SJSA1 (cell line): ENCODE measurements around the gene NEAT1. TPM values are rescaled to one million over a fixed set of nuclear protein-coding genes. Genes with fewer than 3 reads are reported as not detected.
"Not testable (repeated sequence)": the region's sequence is repeated elsewhere in the genome, so short reads cannot be mapped to it uniquely, and the experiment has no call there.

Experiments
- DNase-seq, 2 experiments: peaks; one replicate each; pipeline ENCODE4 v3.0.0-alpha.2; 2015 to 2020; ENCODE audit warnings: low spot score in 2 of 2, low read depth in 1 of 2
- H3K27ac ChIP-seq: fragments of 250-450 bp; sonication (Bioruptor Pico); 2 replicates; pipeline ENCODE4 v1.5.1; 2020; ENCODE audit warnings: mild to moderate bottlenecking, moderate library complexity
- H3K27me3 ChIP-seq: fragments of 250-450 bp; sonication (Bioruptor Pico); replicated peaks from 2 replicates; pipeline ENCODE4 v1.5.1; 2020; ENCODE audit warnings: mild to moderate bottlenecking, moderate library complexity
- H3K36me3 ChIP-seq: fragments of 250-450 bp; sonication (Bioruptor Pico); 2 replicates; pipeline ENCODE4 v1.5.1; 2020; ENCODE audit warnings: mild to moderate bottlenecking
- H3K4me1 ChIP-seq: fragments of 250-450 bp; sonication (Bioruptor Pico); replicated peaks from 2 replicates; pipeline ENCODE4 v1.6.1; 2021; ENCODE audit warnings: mild to moderate bottlenecking
- H3K4me3 ChIP-seq: fragments of 250-450 bp; sonication (Bioruptor Pico); 2 replicates; pipeline ENCODE4 v1.5.1; 2020; ENCODE audit warnings: mild to moderate bottlenecking
- H3K9me3 ChIP-seq: fragments of 250-450 bp; sonication (Bioruptor Pico); replicated peaks from 2 replicates; pipeline ENCODE4 v1.5.1; 2020; ENCODE audit warnings: mild to moderate bottlenecking
- total RNA-seq: library from RNA; depleted of rRNA; stranded (reverse); fragments of >200 nt; shearing (Covaris generic); gene quantifications from 2 replicates; pipeline ENCODE4 v1.2.3, GENCODE V29; 2014

Gene NEAT1
- total RNA-seq, 1 experiment from 2014 or later, result 12.1 TPM

DNA sequence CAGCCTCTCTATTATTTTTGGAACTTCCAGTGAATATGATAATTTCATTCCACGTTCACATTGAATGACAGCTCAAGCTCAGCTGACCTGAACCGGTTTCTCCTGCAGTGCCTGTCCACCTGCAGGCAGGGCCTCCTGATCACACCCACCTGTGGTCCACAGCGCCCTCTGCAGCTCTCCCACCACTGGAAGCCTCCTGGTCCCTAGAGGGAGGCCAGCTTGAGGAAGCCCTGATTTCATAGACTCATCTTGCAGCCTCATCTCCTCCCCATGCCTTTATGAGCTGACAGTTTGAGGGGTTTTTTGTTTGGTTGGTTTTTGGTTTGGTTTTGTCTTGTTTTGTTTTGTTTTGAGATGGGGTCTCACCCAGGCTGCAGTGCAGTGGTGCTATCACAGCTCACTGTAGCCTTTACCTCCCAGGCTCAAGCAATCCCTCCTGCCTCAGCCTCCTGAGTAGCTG, 46.3 kb downstream of the NEAT1 start:
- Histone ChIP-seq H3K9me3 (no peaks in the 10 kb centered on the region), H3K27me3 (no peaks in the 10 kb centered on the region), H3K4me1 (peaks cover 29% of the 10 kb centered on the region), H3K36me3 (no peaks in the 10 kb centered on the region), H3K27ac (no peak overlapping the region), H3K4me3 (no peak overlapping the region)
- DNase-seq, result no peak

DNA sequence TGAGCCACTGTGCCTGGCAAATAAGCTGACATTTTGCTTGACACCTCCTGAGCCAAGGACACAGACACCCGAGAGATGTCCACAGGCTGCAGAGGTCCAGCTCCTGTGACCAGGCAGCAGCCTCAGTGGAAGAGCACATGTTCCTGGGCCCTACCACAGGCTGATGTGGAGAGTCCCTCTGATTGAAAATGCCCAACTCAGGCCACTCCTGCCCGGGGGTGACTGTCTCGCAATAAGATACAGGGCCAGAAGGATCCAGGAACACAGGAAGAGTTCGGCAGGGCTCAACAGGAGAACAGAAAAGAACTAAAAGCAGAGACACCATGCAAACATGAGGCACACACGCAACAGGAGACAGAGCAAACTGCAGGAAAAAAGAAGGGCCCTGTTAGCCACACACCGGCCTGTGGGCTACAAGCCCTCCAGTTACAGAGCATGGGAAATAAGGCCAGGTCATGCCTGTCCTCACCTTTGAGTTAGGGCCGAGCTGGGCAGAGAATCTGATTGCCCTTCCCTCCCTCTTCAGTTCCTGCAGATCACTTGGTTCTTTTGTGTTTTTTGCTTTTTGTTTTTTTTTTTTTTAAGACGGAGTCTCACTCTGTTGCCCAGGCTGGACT, 47.9 kb downstream of the NEAT1 start:
- no peaks in the 10 kb centered on the region for H3K36me3 ChIP-seq
- no peaks in the 10 kb centered on the region for H3K9me3 ChIP-seq
- H3K27me3 ChIP-seq, result no peaks in the 10 kb centered on the region
- no peak for DNase-seq
- H3K27ac ChIP-seq, result no peak overlapping the region
- H3K4me1 ChIP-seq, result peaks cover 29% of the 10 kb centered on the region
- no peak overlapping the region for H3K4me3 ChIP-seq

DNA sequence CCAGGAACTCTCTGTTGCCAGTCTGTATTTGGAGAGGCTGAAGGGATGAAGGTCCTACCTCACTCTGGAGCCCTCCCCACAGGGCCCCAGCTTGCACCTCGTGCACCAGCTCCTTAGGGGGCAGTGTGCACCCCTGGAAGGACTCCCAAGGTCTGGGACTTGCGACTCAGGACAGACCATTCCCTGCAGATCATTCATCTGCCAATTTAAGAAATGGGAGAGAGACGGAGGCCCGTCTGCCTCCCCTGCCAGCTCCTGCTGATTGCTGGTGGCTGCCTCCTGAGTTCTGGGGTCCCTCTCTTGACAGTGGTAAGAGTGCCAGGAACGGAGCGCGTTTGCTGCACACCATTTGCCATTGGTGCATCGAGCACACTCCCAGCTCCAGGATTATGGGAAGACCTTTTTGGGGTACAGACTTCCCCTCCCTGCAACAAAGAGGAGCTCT, 48.9 kb downstream of the NEAT1 start:
- Histone ChIP-seq H3K9me3 (no peaks in the 10 kb centered on the region), H3K27me3 (no peaks in the 10 kb centered on the region), H3K4me1 (peaks cover 35% of the 10 kb centered on the region), H3K4me3 (0 out of 2 replicates have a peak overlapping the region, but pooled peaks have one; percentile 0), H3K36me3 (peaks cover 1% of the 10 kb centered on the region), H3K27ac (peak overlapping the region; percentile 84)
- peak; percentile 77 to 87 for DNase-seq

DNA sequence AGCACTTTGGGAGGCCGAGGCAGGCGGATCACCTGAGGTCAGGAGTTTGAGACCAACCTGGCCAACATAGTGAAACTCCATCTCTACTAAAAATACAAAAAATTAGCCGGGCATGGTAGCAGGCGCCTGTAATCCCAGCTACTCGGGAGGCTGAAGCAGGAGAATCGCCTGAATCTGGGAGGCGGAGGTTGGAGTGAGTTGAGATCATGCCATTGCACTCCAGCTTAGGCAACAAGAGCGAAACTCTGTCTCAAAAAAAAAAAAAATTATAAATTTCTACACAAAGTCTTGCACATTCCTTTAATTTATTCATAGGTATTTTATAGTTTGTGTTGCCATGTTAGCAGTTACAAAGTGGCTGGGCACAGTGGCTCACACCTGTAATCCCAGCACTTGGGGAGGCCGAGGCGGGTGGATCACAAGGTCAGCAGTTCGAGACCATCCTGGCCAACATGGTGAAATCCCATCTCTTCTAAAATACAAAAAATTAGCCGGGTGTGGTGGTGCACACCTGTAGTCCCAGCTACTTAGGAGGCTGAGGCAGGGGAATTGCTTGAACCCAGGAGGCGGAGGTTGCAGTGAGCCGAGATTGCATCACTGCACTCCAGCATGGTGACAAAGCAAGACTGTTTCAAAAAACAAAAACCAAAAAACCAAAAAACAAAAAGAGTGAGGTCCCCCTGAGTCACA, 50.1 kb downstream of the NEAT1 start:
- H3K4me3 ChIP-seq, DNase-seq, H3K9me3 ChIP-seq, H3K27me3 ChIP-seq: not testable (repeated sequence)
- H3K36me3 ChIP-seq, result peaks cover 10% of the 10 kb centered on the region
- H3K4me1 ChIP-seq, result peaks cover 45% of the 10 kb centered on the region
- peak overlapping the region; percentile 84 for H3K27ac ChIP-seq

DNA sequence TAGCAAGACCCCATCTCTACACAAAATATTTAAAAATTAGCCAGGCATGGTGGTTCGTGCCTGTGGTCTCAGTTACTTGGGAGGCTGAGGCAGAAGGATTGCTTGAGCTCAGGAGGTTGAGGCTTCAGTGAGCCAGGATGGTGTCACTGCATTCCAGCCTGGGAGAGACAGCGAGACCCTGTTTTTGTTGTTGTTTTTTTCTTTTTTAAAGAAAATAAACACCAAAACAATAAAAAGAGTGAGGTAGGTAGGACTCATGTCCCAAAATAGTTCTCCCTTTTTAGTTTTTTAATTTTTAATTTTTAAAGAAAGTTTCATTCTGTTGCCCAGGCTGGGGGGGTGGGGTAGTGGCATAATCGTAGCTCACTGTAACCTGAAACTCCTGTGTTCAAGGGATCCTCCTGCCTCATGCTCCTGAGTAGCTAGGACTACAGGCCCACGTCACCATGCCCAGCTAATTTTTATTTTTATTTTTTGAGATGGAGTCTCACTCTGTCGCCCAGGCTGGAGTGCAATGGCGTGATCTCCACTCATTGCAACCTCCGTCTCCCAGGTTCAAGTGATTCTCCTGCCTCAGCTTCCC, 50.8 kb downstream of the NEAT1 start:
- Histone ChIP-seq H3K36me3 (peaks cover 10% of the 10 kb centered on the region), H3K9me3 (no peaks in the 10 kb centered on the region), H3K27ac (peak overlapping the region; percentile 84), H3K4me1 (peaks cover 50% of the 10 kb centered on the region), H3K27me3 (no peaks in the 10 kb centered on the region), H3K4me3 (no peak overlapping the region)
- peak in 1 of 2 experiments; percentile 48 for DNase-seq

DNA sequence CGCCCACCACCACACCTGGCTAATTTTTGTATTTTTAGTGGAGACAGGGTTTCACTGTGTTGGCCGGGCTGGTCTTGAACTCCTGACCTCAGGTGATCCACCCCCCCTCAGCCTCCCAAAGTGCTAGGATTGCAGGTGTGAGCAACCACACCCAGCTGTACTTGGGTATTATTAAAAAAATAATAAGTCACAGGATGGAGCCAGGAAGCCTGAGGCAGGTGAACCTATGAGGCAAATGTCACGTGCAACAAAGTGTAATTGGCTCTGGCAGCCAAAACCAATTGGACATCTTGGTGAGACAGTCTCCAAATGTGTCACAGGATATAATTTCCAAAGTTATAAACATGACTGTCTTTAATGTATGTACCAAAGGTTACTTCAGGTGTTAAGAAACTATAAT, 52.3 kb downstream of the NEAT1 start:
- peaks cover 65% of the 10 kb centered on the region for H3K4me1 ChIP-seq
- no peak overlapping the region for H3K4me3 ChIP-seq
- DNase-seq, result no peak
- no peaks in the 10 kb centered on the region for H3K9me3 ChIP-seq
- H3K27ac ChIP-seq, result no peak overlapping the region
- H3K27me3 ChIP-seq, result no peaks in the 10 kb centered on the region
- peaks cover 10% of the 10 kb centered on the region for H3K36me3 ChIP-seq

DNA sequence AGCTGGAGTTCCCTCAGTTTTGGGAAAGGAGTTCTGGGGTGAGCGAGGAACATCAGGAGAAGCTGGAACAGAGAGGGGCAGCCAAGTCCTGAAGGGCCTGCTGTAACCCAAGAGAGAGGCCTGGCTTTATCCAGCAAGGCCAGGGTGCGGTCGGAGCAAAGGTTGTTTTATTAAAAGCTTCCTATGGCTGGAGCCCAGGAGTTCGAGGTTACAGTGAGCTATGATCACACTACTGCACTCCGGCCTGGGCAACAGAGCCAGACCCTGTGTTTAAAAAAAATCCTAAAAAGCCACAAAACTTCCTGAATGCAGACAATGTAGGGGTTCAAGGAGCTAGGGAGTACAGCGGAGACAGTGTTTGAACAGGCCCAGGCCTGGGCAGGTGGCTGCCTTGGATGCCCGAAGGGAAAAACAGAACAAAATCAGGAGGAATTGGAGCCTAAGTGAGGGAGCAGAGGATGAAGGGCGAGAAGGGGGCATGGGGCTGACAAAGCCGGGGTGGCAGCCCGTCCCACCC, 54.1 kb downstream of the NEAT1 start:
- no peaks in the 10 kb centered on the region for H3K27me3 ChIP-seq
- peak overlapping the region; percentile 66 for H3K4me3 ChIP-seq
- H3K36me3 ChIP-seq, result peaks cover 10% of the 10 kb centered on the region
- peaks cover 75% of the 10 kb centered on the region for H3K4me1 ChIP-seq
- H3K9me3 ChIP-seq, result no peaks in the 10 kb centered on the region
- H3K27ac ChIP-seq, result peak overlapping the region; percentile 93
- no peak for DNase-seq

DNA sequence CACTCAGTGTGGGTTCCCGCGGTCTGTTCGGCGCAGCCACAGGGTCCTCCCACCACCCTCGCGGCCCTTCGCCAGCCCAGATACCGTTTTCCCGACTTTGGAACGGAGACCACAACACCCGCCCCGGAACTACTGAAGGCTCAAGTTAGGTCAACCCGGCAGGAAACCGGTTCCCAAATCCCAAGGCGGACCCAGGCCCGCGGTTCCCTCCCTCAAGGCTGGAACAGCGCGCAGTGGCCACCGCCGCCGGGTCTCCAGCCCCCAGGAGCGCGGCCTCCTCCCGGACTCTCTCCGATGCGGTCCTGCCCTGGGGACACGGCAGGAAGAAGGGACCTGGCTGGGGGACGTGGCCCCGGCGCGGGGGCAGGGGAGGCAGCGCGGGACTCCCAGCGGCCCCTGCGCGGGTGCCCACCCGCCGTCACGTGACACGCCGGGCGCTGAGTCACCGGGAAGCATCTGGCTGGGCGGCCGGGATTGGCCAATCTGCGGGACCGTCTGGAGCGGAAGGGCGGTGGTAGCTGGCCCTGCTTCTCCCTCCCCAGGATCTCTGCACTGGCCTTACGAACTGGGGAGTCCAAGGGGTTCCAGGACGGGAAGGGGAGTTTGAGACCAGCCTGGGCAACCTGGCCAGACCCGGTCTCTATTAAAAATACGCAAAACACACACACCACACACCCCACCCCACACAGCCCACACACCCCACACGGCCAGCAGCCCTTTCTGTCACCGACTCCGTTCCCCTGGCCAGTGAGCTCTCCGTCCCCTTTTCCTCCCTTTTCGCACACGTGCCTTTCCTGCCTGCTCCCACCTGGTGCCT, 54.8 kb downstream of the NEAT1 start:
- peak; percentile 99 for DNase-seq
- H3K9me3 ChIP-seq, result no peaks in the 10 kb centered on the region
- peaks cover 75% of the 10 kb centered on the region for H3K4me1 ChIP-seq
- no peaks in the 10 kb centered on the region for H3K27me3 ChIP-seq
- H3K36me3 ChIP-seq, result peaks cover 10% of the 10 kb centered on the region
- peak overlapping the region; percentile 93 for H3K27ac ChIP-seq
- H3K4me3 ChIP-seq, result peak overlapping the region; percentile 66

DNA sequence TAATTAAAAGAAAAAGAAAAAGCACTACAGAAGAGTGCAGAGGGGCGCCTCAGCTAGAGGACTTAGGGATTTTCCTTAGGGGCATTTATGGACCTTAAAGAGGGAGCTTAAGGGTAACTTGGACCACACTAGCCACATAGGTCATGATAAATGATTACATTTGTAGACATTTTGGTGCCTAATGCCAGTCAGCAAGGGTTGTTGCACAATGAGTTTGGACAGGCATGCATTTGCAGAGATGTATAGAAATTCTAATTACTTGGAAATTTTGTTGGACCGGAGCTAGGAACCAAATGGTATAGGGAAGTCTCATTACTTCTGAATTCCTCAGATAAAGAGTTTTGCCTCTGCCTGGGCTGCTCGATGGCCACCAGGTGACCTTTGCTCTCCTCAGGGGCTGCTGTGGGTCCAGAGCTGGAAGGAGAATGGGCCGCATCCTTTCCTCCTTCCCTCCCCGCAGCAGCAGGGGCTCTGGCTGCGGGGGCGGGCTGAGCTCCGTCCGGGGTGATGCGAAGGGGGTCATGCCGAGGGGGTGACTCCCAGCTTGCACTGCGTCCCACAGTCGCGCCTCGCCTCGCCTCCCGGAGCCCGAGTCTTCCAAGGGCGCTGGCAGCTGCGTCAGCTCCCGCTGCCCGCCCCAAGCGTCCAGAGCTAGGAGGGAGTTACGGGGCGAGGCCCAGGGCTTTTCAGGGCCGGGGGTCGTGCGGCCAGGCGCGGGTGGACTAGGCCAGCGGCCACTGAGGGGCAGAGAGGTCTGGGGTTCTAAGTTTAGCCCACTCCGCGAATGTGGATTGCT, 56.0 kb downstream of the NEAT1 start:
- no peaks in the 10 kb centered on the region for H3K9me3 ChIP-seq
- no peak for DNase-seq
- no peaks in the 10 kb centered on the region for H3K27me3 ChIP-seq
- peaks cover 10% of the 10 kb centered on the region for H3K36me3 ChIP-seq
- H3K4me1 ChIP-seq, result peaks cover 67% of the 10 kb centered on the region
- peak overlapping the region; percentile 65 for H3K27ac ChIP-seq
- no peak overlapping the region for H3K4me3 ChIP-seq

DNA sequence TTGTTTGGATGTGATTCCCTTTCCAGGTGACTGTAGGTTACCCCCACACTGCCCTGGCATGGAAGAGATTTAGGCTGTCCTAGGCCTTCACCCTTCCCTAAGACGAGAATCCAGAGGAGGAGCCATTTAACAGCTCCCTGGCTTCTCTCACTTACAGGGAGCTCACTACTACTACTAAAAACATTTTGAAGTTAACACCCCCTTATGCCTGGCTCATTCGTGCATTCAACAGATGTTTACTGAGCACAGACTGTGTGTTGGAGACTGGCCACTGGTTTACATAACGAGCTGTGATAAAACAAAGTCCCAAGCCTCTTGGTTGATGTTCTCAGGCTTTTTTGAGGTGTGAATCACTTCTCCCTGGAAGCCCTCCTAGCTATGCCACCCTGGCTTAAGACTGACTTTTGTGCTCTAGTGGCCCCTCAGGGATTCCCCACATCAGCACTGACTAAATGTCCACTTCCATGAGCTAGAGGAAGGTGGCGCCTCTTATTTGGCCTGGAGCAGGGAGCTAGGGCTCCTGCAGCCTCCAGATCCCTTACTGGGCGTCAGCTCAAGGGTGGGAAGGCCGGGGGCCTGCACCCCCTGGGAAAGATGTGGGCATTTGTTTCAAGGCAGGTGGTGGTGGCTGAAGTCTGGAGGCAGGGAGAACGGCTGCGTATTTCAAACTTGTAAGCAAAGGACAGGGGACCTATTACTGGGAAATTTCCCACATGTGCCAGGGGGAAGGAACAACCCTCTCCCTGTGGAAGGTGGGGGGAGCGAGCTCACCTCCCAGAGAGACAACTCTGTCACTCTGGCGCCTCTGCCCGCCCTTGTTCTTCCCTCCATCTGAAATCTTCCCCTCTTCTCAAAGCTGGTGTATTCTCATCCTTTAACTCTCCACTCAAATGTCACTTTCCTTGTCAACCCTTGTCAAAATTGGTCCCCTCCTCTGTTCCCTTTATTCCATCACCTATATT, 56.9 kb downstream of the NEAT1 start:
- H3K27ac ChIP-seq, result peak overlapping the region; percentile 65
- no peaks in the 10 kb centered on the region for H3K9me3 ChIP-seq
- peaks cover 10% of the 10 kb centered on the region for H3K36me3 ChIP-seq
- H3K4me1 ChIP-seq, result peaks cover 65% of the 10 kb centered on the region
- no peak overlapping the region for H3K4me3 ChIP-seq
- no peaks in the 10 kb centered on the region for H3K27me3 ChIP-seq
- peak; percentile 86 to 88 for DNase-seq

DNA sequence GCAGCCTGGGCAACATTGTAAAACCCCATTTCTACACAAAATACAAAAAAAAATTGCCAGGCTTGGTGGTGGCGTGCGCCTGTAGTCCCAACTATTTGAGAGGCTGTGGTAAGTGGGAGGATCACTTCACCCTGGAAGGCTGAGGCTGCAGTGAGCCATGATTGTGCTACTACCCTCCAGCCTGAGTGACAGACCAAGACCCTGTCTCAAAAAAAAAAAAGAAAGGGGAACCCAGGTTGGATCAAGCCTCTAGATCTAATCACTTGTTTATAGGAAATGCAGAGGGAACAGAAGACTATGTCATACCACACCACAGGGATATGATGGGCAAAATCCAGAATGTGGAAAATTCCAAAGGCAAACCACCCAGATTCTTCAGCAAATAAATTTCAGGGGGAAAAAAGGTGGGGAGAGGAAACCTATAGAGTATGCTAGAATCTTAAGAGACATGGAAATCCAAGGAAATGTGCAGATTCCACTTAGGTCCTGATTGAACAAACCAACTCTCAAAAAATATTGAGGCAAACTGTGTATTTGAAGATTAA, 59.8 kb downstream of the NEAT1 start:
- Histone ChIP-seq H3K9me3 (no peaks in the 10 kb centered on the region), H3K27me3 (no peaks in the 10 kb centered on the region), H3K36me3 (no peaks in the 10 kb centered on the region), H3K4me3 (no peak overlapping the region), H3K27ac (peak overlapping the region; percentile 65), H3K4me1 (peaks cover 70% of the 10 kb centered on the region)
- DNase-seq, result peak in 1 of 2 experiments; percentile 67

DNA sequence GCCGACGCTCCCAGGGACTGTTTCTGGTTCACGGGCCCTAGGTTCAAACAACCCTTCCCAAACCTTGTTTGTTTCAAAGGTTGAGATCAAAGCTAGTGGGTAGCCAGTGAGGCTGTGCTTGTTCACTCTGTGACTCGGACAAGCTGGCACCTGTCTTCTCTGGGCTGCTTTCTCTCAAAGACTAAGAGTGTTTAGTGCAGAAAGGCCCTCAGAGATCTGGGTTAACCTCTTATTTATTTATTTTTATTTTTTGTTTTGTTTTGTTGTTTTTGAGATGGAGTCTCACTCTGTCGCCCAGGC, 63.3 kb downstream of the NEAT1 start:
- DNase-seq, result no peak
- no peaks in the 10 kb centered on the region for H3K9me3 ChIP-seq
- H3K36me3 ChIP-seq, result no peaks in the 10 kb centered on the region
- no peak overlapping the region for H3K27ac ChIP-seq
- no peak overlapping the region for H3K4me3 ChIP-seq
- H3K4me1 ChIP-seq, result peaks cover 72% of the 10 kb centered on the region
- no peaks in the 10 kb centered on the region for H3K27me3 ChIP-seq
